GM21825 (cell line): ENCODE measurements around the gene LEF1.

Experiments
- ATAC-seq: cut with Tn5 transposase; IDR thresholded peaks from one replicate; pipeline ENCODE4 v1.9.1; 2021; ENCODE audit warnings: mild to moderate bottlenecking, moderate library complexity; ENCODE audit not compliant: unreplicated experiment

LEF1 gene

DNA sequence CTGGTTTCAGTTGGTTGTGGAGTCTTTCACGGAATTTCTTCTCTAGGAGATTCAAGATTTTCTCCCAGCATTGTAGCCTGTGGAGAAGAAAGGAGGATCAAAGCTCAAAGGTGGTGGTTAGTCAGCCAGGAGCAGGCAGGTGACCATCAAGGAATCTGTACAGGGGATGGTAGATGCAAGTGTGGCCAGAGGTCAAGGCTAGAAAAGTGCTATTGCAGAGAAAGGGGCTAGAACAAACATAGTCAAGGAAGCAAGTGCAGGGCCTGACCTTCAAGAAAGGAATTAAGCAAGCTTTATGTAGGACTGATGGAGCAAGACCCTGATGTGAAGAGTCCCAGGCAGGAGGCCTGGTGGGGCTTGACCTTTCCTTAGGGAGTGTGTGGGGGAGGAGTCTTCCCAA, 162.9 kb downstream of the LEF1 start:
- no peak for ATAC-seq

DNA sequence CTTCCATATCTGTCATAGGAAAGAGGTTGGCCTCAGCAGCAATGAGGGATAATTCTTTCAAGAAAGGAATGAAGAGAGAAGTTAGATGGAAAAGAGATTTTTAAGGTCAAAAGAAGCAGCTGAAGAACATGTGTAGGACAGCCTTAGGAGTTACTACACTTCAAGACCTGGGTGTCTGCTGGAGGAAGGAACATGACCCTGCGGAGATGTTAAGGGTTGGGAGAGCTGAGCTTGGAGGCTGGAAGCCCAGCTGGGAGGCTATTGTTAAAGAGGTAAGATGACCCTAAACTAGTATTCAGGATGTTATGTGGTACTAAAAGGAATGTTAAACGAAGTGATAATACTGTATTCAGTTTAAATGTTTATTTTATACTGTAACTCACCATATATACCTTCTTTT, 164.1 kb downstream of the LEF1 start:
- ATAC-seq: no peak

DNA sequence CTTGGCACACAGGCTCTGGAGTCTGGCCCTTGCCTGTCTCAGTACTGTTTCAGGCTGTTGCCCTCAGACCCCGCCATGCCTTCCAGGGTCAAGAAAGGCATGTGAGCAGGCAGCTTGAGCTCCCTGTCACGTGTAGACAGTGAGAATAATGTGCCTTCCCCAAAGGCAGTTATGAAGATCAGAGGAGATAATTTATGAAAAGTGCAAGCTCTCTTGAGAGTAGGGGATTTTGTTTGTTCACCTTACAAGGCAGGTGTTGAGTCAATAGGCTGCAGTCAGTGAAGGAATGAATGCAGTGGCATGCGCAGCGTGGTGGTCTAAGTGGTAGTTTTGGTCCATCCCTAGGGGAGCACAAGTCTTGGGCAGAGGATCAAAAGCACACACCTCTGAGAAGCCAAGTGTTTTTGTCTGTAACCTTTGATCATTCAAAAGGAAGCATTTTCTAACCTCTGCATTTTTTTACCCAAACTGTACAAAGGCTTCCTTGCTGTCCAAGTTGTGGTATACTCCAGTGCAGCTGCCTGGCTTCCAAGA, 164.7 kb downstream of the LEF1 start:
- no peak for ATAC-seq

- no peak for ATAC-seq
These were observed 167.1 kb downstream of the LEF1 start for GRCh38 chr4:108001540-108002135.

GRCh38 chr4:107999932-108000539, 168.7 kb downstream of the LEF1 start:
- no peak for ATAC-seq

DNA sequence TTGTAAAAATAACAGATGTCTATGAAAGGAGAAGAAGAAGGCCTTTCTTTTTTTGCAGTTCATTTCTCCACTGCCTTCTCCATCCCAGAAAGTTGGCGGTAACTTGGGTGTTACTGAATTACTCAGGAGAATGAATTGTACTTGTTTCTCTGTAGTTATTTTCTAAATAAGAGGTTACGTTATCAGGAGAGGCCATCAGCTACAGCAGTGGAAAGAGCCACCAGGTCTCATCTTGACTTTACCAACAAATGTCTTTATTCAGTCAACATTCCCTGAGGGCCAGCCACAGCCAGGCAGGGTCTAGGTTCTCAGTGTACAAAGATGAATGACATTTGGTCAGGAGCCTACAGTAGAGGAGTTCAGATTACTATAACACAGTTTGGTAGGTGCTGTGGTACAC, 170.9 kb downstream of the LEF1 start:
- no peak for ATAC-seq
